Chondrocyte (in vitro differentiated cells): ENCODE measurements around the gene TSEN54. TPM values are rescaled to one million over a fixed set of nuclear protein-coding genes. Genes with fewer than 3 reads are reported as not detected.

Experiments
- DNase-seq: peaks from one replicate; pipeline ENCODE4 v3.0.0; 2021; ENCODE audit warnings: mixed read lengths, low spot score
- H3K27ac Mint-ChIP-seq: one replicate; pipeline ENCODE4 v1.8.0; 2021; ENCODE audit warnings: mild to moderate bottlenecking, moderate library complexity, mixed read lengths; ENCODE audit not compliant: unreplicated experiment
- H3K27me3 Mint-ChIP-seq: 2 replicates; pipeline ENCODE4 v1.8.0; 2021; ENCODE audit warnings: low read depth, mixed read lengths
- H3K36me3 Mint-ChIP-seq: 2 replicates; pipeline ENCODE4 v1.8.0; 2021; ENCODE audit warnings: low read depth, mixed read lengths
- H3K4me1 Mint-ChIP-seq: 2 replicates; pipeline ENCODE4 v1.8.0; 2021; ENCODE audit warnings: low read depth, mild to moderate bottlenecking, mixed read lengths
- H3K4me3 Mint-ChIP-seq: one replicate; pipeline ENCODE4 v1.8.0; 2021; ENCODE audit warnings: mild to moderate bottlenecking, moderate library complexity, mixed read lengths; ENCODE audit not compliant: unreplicated experiment
- H3K9me3 Mint-ChIP-seq: 2 replicates; pipeline ENCODE4 v1.8.0; 2021; ENCODE audit warnings: low read depth, mixed read lengths
- total RNA-seq: library from RNA; stranded (reverse); gene quantifications from 3 replicates; pipeline ENCODE4 v1.2.1, GENCODE V29; 2021
- TF ChIP-seq, protein P1 (sequence below): fragments of 200-600 bp; sonication (generic); IDR thresholded peaks from 2 replicates; pipeline ENCODE4 v1.5.0; 2021; ENCODE audit warnings: antibody characterized with exemption, mild to moderate bottlenecking, moderate library complexity

Gene TSEN54
- total RNA-seq, 1 donor from 2014 or later: 12.2 TPM

DNA sequence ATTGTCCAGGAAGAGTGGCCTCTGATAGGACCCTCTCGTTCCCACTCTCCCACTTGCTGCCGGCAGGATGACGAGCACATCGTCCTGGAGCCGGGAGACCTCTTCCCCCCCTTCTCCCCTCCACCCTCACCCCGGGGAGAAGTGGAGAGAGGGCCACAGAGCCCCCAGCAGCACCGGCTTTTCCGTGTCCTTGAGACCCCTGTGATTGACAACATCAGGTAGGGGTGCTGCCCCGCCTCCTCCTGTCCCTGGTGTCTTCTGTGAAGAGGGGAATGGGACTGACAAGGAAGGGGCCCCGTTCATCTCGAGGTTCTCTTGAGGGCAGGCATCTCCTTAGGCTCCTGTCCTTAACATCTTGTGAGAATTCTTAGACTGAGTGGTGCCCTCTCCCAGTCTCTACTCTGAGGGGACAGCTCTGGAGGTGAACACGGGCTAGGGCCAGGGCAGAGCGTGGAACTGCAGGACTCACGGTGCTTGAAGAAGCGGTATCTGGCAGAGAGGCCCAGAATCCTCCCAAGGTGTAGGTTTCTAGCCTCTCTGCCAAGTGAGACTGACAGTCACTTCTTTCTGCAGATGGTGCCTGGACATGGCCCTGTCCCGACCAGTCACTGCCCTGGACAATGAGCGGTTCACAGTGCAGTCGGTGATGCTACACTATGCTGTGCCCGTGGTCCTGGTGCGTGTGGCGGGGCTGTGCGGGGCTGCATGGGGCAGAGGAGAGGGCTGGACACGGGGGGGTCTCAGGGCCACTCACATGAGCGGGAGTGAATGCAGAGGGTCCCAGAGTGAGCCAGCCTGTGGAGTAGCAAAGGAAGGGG, 27.4 kb upstream of the TSEN54 start:
- H3K4me3 Mint-ChIP-seq: no peak overlapping the region
- H3K27me3 Mint-ChIP-seq: no peaks in the 10 kb centered on the region
- DNase-seq: no peak
- no peak overlapping the region for H3K27ac Mint-ChIP-seq
- peaks cover 8% of the 10 kb centered on the region for H3K36me3 Mint-ChIP-seq
- H3K9me3 Mint-ChIP-seq: no peaks in the 10 kb centered on the region
- H3K4me1 Mint-ChIP-seq: no peaks in the 10 kb centered on the region
- TF ChIP-seq, protein P1, sequence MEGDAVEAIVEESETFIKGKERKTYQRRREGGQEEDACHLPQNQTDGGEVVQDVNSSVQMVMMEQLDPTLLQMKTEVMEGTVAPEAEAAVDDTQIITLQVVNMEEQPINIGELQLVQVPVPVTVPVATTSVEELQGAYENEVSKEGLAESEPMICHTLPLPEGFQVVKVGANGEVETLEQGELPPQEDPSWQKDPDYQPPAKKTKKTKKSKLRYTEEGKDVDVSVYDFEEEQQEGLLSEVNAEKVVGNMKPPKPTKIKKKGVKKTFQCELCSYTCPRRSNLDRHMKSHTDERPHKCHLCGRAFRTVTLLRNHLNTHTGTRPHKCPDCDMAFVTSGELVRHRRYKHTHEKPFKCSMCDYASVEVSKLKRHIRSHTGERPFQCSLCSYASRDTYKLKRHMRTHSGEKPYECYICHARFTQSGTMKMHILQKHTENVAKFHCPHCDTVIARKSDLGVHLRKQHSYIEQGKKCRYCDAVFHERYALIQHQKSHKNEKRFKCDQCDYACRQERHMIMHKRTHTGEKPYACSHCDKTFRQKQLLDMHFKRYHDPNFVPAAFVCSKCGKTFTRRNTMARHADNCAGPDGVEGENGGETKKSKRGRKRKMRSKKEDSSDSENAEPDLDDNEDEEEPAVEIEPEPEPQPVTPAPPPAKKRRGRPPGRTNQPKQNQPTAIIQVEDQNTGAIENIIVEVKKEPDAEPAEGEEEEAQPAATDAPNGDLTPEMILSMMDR: no peak

DNA sequence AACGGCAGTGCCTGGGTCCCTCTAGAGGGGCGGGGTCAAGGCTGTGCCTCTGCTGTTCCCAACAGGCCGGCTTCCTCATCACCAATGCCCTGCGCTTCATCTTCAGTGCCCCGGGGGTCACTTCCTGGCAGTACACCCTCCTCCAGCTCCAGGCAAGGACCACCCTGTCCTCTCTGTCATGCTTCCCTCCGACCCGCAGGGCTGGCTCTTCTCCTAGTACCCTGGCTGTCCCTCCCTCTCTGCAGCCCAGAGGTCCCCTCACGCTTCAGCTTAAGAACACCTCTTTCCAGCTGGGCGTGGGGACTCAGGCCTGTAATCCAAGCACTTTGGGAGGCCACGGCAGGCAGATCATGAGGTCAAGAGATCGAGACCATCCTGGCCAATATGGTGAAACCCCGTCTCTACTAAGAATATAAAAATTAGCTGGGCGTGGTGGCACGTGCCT, 26.8 kb upstream of the TSEN54 start:
- no peak overlapping the region for H3K4me3 Mint-ChIP-seq
- H3K27me3 Mint-ChIP-seq: no peaks in the 10 kb centered on the region
- no peaks in the 10 kb centered on the region for H3K9me3 Mint-ChIP-seq
- H3K4me1 Mint-ChIP-seq: no peaks in the 10 kb centered on the region
- H3K27ac Mint-ChIP-seq: no peak overlapping the region
- DNase-seq: peak; percentile 67
- TF ChIP-seq, protein P1: no peak
- H3K36me3 Mint-ChIP-seq: peaks cover 11% of the 10 kb centered on the region

DNA sequence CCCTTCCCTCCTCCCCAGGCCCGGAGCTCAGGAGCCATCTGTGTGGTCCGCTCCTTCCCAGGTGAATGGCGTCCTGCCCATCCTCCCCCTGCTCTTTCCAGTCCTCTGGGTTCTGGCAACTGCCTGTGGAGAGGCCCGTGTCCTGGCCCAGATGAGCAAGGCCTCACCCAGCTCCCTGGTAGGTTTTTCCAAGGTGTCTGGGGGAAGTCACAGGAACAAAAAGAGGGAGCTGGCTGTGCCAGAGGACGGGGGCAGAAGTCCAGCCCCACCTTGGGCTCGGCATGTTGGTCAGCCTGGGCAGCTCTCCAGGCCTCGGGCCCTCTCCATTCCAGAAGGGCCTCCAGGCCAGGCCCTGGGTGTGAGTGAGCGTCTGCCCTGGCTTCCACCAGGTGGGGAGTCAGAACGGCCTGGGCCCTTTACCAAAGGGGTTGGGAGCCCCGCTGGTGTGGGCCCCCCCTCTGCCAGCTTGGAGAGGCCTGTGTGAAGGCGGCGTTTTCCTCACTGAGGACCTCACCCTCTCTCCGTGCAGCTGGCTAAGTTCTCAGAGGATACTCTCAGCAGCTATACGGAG, 26.1 kb upstream of the TSEN54 start:
- no peaks in the 10 kb centered on the region for H3K4me1 Mint-ChIP-seq
- no peak overlapping the region for H3K4me3 Mint-ChIP-seq
- peaks cover 10% of the 10 kb centered on the region for H3K36me3 Mint-ChIP-seq
- no peaks in the 10 kb centered on the region for H3K27me3 Mint-ChIP-seq
- H3K9me3 Mint-ChIP-seq: no peaks in the 10 kb centered on the region
- H3K27ac Mint-ChIP-seq: no peak overlapping the region
- peak; percentile 63 for DNase-seq
- TF ChIP-seq, protein P1: no peak

DNA sequence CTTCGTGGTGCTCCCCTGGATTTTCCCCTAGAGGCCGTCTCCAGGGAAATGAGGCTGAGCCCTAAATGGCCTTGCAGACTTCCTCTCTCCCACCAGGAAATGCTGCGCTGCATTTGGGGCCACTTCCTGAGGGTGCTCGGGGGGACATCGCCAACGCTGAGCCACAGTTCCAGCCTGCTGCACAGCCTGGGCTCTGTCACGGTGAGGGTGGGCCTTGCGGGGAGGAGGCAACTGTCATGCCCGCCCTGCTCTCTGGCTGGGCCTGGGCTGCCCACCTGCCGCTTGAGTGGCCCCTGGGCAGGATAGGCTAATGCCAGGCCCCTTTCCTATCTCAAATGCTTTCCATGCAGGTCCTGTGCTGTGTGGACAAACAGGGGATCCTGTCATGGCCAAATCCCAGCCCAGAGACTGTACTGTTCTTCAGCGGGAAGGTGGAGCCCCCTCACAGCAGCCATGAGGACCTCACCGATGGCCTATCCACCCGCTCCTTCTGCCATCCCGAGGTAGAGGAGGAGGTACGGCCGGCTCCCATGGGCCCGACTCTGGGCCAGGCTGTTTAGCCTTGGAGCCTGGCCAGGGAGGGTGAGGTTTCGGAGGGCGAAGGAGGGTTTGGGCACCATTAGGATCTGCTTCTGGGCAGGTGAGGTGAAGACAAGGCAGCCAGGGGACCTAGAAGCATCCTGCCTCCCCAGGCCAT, 25.2 kb upstream of the TSEN54 start:
- Mint-ChIP-seq H3K4me1 (no peaks in the 10 kb centered on the region), H3K9me3 (no peaks in the 10 kb centered on the region), H3K27me3 (no peaks in the 10 kb centered on the region), H3K27ac (no peak overlapping the region), H3K36me3 (peaks cover 10% of the 10 kb centered on the region), H3K4me3 (no peak overlapping the region)
- TF ChIP-seq, protein P1: no peak
- DNase-seq: peak; percentile 60

DNA sequence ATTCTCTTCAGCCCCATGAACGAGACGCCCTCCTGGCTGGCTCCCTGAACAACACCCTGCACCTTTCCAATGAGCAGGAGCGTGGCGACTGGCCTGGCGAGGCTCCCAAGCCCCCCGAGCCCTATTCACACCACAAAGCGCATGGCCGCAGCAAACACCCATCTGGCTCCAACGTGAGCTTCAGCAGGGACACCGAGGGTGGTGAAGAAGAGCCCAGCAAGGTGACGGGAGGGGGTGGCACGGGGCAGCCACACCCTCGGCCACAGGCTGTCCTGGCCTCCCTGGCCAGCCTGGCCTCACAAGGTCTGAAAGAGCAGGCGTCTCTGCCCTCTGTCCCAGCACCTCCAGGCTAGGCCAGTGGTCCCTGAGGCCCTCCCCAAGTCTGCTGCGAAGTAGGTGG, 24.6 kb upstream of the TSEN54 start:
- Mint-ChIP-seq H3K36me3 (peaks cover 7% of the 10 kb centered on the region), H3K27me3 (no peaks in the 10 kb centered on the region), H3K4me1 (no peaks in the 10 kb centered on the region), H3K27ac (no peak overlapping the region), H3K4me3 (no peak overlapping the region), H3K9me3 (no peaks in the 10 kb centered on the region)
- TF ChIP-seq, protein P1: no peak
- DNase-seq: peak; percentile 64
